Islet of Langerhans (tissue), 1 donor: ENCODE results near the gene PPP3CA.
A peak's percentile ranks its signal among the peaks of the same experiment; 100 is the strongest.
"Not testable (repeated sequence)": the region's sequence is repeated elsewhere in the genome, so short reads cannot be mapped to it uniquely, and the experiment has no call there.

Experiments
- FAIRE-seq: peaks from one replicate; lab custom pipeline; 2011; peaks lifted over from hg19 to GRCh38; lab: Jason Lieb, UNC

Gene PPP3CA

GRCh38 chr4:101208171-101208570, 139.2 kb downstream of the PPP3CA start:
- FAIRE-seq: no peak

DNA sequence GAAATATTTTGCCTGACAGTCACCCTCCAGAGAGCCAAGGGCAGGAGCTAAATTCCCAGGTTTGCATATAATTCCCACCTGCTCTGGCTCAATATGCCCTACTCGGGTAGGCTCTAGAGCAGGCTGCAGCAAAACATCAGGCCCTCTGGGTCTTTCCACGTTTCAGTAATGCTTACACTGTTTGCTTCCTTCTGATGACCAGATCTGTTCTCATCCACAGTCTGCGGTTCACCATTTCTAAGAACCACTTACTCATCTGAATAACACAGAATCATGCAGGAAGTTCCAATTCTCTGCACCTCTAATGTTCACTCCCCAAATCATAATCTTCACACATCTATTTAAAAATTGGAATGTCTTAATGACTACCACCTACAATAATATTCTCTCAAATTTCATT, 141.4 kb downstream of the PPP3CA start:
- no peak for FAIRE-seq

- FAIRE-seq: no peak
Observed at GRCh38 chr4:101201421-101201820, 145.9 kb downstream of the PPP3CA start.

- no peak for FAIRE-seq
Observed at GRCh38 chr4:101200561-101200960, 146.8 kb downstream of the PPP3CA start.

- peak; percentile 53 for FAIRE-seq
Observed at GRCh38 chr4:101199507-101200285, 147.6 kb downstream of the PPP3CA start.

DNA sequence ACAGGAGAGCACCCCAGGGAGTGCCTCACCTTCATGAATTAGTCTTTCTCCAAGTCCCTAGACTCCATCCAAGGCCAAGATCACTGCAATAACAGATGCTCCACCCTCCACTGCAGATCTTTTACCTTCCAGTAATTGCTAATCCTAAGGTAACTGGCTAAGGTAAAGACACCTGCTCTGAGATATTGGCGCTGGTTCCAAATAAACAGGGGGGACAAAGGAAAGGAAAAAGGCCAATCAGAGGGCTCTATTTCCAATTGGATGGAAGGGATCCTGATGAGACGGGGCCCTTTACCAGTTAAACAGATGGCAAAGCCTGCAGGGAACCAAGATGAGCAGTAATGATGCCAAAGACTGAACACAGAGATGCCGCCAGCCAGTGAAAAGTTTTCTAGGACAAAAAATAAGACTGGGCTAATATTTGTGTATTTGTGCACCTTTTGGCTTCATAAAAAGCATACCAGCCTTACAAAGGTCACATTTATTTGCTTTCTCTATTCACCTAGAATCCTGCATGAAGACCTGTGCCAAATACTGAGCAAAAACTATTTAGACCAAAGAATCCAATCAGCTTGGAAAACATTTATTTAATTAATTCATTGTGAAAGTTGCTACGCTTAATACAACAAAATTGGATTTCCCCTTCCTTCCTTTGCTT, 148.5 kb downstream of the PPP3CA start:
- FAIRE-seq: no peak

DNA sequence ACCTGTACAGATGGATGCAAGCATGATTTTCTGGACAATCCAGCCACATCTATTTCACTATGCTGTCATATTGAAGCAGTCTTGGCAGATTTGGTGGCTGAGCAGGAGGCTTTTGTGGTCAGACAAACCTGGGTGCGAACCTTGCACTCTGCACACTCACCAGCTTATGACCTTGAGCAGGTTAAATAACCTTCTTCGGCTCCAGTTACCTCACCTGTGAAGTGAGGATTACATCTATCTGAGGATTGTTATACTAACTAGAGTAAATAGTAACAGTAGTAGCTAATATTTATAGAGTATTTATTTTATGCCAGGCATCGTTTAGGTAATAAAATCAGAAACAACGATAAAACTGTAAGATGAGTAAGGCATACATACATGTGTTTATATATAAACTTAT, 150.0 kb downstream of the PPP3CA start:
- FAIRE-seq: no peak

DNA sequence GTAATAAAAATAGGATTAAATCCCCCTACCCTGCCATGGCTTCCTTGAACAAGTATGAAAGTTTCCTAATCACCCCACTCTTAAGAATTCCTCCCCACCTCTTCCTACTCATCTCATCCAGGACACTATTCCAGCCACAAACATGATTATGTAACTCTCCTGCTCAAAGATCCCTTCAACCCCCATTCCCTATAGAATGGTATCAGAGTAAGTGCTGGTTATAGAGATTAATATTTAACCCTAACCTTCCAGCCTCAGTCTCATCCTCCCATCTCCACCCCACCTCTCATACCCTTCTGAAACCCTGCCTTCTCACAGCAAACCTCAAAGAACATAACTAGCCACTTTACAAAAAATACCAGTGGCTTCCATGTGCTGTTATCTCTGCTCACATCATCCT, 155.1 kb downstream of the PPP3CA start:
- no peak for FAIRE-seq

DNA sequence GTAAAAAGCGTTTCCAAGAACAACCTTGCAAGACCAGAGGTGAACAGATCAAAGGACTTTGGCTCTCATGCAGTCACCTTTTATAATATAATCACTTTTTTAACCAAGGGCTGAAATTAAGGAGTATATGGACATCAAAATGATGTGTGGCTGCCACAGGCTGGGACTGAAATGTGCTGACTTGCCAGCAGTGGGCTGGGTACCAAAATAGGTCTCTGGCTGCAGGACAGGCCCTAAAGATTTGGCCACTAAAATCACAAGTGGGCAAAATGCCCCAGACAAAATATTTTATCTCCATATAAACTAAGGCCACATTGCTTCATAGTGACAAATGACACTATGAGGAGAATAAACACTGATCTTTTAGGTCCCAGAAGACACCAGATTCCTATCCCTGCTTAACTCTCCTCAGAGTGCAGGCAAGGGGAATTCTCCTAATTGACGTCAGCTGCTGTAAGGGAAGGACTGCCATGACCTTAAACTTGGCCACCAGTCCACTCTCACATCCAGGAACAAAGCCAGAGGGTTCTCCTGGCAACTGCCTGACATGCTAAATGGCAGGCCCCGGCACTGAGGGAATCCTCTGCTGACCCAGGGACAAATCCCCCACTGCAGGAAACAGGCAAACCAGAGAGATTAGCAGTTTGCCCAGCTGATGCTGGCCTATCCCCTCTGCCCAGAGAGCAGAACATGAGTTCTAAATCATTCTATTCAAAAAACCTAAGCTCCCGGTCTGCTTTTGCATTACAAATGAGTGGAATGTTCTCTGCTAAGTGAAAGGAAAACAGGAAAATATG, 155.8 kb downstream of the PPP3CA start:
- FAIRE-seq: peak; percentile 90

- no peak for FAIRE-seq
Observed at GRCh38 chr4:101190751-101191150, 156.6 kb downstream of the PPP3CA start.

DNA sequence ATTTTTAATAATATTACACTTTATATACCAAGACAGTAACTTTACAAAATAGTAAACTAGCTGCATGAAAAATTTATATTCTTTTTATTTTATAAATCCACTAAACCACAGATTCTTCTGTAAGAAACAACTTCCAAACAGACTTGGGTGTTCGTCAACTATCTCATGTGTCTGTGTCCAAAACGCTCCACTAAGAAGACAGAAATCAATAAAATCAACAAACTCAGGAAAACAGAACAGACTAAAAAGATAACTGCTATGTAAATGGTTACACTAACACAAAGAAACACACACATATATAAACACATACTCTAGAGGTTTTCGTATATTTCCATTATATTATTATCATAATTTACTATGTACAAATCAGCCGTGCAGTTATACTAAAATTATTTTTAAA, 158.4 kb downstream of the PPP3CA start:
- peak; percentile 24 for FAIRE-seq

DNA sequence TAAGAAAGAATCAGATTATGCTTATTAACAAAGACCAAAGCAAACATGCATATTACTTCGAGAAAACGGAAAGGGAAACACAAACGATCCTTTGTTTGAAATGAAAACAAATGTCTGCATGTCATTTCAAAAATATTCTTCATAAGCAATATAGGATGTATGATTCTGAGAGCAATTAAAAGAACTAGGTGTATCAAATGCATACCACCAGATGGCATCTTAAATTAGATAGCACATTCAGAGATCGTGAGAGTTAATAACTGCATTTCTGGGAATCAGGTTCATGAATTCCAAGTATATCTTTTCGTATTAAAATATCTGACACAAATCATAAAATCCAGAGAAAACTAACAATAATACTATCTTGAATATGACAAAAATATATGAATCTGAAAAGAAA, 159.5 kb downstream of the PPP3CA start:
- FAIRE-seq: peak; percentile 99

DNA sequence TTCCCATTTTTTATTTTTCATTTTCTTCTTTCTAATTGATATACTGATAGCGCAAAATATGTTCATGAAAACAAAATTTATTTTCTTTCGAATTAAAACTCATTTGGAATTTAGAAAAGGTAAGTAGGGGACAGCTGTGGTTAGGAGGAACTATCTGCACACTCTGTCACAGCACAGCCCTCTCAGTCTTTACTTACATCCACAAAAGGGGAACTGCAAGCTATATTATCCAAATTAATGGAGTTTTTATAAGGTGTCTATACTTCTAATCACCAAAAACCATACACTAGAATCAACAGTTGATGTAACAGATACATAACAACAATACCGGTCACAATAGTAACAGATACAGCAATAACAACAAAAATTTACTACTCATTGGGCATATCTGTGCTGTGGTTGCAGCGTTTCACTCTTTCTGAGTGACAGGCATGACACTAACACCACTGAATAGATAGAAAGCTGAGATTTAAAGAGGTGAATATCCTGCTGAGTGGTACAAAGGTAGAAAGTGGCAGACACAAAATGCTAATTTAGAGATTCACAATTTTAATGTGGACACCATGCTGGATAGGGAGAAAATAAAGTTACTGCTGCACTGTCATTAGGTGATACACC, 160.7 kb downstream of the PPP3CA start:
- FAIRE-seq: no peak

DNA sequence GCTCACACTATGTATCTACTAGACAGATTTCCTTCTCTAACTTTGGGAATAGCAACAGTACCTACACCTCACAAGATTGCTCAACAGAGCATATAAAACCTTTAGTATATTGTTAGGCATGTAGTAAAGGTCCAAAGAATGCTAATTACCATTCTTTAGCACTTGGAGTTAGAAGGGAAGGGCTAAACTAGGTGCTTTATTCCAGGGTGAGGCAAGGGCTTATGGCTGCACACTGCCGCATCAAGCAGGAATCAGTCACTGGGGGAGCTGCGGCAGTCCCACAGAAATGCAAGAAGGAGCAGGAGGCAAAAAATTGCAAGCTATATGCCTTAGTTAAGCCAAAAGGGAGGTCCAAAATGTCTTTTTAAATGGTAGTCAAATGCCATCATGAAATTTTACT, 162.7 kb downstream of the PPP3CA start:
- no peak for FAIRE-seq

DNA sequence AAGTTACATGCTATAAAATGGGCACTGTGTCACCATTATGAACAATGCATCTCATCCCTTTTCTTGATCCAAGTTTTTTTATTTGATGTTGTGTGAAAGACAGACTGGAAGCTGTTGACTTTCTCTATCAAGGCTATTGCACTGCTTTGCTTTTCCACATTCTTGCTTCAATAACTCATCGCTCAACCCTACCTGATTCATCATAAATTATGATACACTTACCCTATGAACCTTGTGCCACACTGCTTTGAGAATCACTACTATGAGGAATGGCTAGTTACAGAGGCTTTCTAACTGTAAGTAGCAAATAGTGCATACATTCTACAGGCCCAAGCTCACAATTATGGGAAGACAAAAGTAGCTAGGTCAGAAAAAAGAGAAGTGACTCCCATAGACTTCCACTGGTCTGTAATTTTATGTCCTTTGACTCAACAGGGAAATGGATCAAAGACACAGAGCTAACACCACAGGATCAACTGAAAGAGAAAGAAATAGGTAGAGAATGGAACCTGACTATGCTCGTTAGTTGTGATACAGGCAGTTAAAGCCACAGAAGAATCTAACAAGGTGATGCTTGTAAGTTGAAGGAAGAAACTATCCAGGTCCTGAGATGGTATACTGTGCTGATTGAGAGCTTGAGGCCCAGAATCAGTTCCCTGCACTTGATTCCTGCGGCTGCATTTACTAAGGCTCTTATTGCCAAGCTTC, 163.5 kb downstream of the PPP3CA start:
- FAIRE-seq: no peak

DNA sequence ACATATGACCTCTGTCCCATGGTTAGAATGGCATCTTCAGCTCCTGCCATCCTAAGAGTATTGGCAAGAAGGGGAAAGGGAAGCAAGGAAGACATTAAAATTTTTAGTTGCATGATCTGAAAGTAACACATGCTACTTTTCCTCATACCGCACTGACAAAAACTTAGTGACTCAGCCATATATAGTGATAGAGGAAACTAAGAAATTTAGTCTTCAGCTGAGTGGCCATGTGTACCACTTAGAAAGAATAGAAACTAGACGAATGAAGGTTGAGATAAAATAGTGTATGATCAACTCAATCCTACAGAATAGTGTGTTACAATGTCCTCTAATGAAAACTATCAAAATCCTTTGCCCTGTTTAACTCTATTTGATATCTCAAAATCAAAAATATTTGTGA, 164.1 kb downstream of the PPP3CA start:
- FAIRE-seq: no peak

GRCh38 chr4:101182688-101183087, 164.6 kb downstream of the PPP3CA start:
- FAIRE-seq: not testable (repeated sequence)

- no peak for FAIRE-seq
Observed at GRCh38 chr4:101178731-101179130, 168.6 kb downstream of the PPP3CA start.

GRCh38 chr4:101177154-101177553, 170.2 kb downstream of the PPP3CA start:
- no peak for FAIRE-seq

GRCh38 chr4:101175896-101176676, 171.2 kb downstream of the PPP3CA start:
- FAIRE-seq: no peak

DNA sequence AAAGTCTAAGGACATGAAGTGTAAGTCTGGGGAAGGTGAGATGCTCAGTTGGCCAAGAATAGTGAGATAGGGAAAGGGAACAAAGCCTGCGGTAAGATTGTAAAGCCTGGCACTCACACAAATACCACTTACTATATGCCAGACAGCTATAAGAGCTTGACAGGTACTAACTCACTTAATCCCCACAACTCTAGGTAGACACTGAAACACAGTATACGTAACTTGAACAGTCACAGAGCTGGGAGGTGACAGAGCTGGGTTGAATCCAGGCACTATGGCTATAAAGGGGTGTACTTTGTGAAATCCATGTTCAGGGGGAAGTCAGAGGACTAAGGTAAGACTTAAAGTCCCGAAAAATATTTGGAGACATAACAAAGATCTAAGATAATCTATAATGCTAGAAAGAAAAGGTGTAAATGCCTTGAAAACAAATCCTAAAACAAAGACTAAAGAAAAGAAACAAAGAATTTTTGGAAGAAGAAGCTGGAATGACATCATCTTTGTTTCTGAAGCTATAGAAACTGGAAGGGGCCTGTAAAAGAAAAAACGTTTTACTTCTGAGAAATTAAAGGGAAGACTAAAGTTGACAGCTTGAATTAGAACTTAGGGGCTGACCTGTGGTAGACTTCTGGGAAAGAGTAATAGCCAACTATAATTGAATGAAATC, 172.5 kb downstream of the PPP3CA start:
- FAIRE-seq: no peak
